ENCODE results near the gene GRK3. TPM values are rescaled to one million over a fixed set of nuclear protein-coding genes. Genes with fewer than 3 reads are reported as not detected.

Gene GRK3
- total RNA-seq, 1 experiment from 2014 or later, result 14.6 TPM

DNA sequence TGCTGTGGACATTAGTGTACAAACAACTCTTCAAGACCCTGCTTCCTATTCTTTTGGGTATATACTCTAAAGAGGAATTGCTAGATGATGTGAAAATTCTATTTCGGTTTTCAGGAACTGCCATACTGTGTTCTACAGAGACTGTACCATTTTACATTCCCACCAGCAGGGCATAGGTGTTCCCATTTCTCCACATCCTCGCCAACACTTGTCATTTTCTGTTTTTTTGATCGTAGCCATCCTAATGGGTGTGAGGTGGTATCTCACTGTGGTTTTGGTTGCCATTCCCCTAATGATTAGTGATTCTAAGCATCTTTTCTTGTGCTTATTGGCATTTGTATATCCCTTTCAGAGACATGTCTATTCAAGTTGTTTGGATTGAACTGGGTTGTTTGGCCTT is 29.8 kb upstream of the GRK3 start:
- Histone ChIP-seq H3K9ac (ENCODE audit: low read length) (no peak overlapping the region), H3K79me2 (ENCODE audit: insufficient read depth, low read length) (no peaks in the 10 kb centered on the region), H3K36me3 (ENCODE audit: control insufficient read depth in 1 of 2, insufficient read depth in 2 of 2, low read length in 2 of 2) (no peaks in the 10 kb centered on the region), H3K4me1 (ENCODE audit: control insufficient read depth in 1 of 2, insufficient read depth in 2 of 2, low read length in 2 of 2) (no peaks in the 10 kb centered on the region), H3K27me3 (ENCODE audit: insufficient read depth, low read length) (no peaks in the 10 kb centered on the region), H3K4me3 (replicated peaks in 1 of 2; ENCODE audit: low read depth in 1 of 2, low read length in 2 of 2) (no peak overlapping the region), H3K9me2 (ENCODE audit: insufficient read depth) (no peaks in the 10 kb centered on the region), H3K4me2 (ENCODE audit: low read length) (no peak overlapping the region), H4K20me1 (ENCODE audit: insufficient read depth) (no peaks in the 10 kb centered on the region), H2AFZ (ENCODE audit: low read depth, low read length, poor library complexity, severe bottlenecking) (no peak overlapping the region), H3K9me3 (ENCODE audit: control insufficient read depth in 1 of 2, insufficient read depth in 1 of 2, low read depth in 1 of 2, low read length in 2 of 2) (no peaks in the 10 kb centered on the region), H3K27ac (ENCODE audit: low read depth, low read length) (no peak overlapping the region)
- TF ChIP-seq ZFX (IDR thresholded peaks at IDR 0.05), result no peak
- no peak for TF ChIP-seq SIN3A (IDR thresholded peaks at IDR 0.05; ENCODE audit: low read depth)
- TF ChIP-seq, protein P1, sequence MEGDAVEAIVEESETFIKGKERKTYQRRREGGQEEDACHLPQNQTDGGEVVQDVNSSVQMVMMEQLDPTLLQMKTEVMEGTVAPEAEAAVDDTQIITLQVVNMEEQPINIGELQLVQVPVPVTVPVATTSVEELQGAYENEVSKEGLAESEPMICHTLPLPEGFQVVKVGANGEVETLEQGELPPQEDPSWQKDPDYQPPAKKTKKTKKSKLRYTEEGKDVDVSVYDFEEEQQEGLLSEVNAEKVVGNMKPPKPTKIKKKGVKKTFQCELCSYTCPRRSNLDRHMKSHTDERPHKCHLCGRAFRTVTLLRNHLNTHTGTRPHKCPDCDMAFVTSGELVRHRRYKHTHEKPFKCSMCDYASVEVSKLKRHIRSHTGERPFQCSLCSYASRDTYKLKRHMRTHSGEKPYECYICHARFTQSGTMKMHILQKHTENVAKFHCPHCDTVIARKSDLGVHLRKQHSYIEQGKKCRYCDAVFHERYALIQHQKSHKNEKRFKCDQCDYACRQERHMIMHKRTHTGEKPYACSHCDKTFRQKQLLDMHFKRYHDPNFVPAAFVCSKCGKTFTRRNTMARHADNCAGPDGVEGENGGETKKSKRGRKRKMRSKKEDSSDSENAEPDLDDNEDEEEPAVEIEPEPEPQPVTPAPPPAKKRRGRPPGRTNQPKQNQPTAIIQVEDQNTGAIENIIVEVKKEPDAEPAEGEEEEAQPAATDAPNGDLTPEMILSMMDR (IDR thresholded peaks at IDR 0.05 in 2 of 3, conservative IDR thresholded peaks at IDR 0.05 in 1 of 3; ENCODE audit: borderline replicate concordance in 1 of 3, insufficient read depth in 1 of 3, low read depth in 2 of 3, low read length in 2 of 3), result peak in 2 of 3 experiments; percentile 22 to 28; a peak in 1 of 6 replicates
- no peak for TF ChIP-seq JUND (IDR thresholded peaks at IDR 0.05)
- no peak for TF ChIP-seq ELF1 (IDR thresholded peaks at IDR 0.05; ENCODE audit: borderline replicate concordance, low read depth)
- TF ChIP-seq EZH2phosphoT487 (IDR thresholded peaks at IDR 0.05; ENCODE audit: borderline replicate concordance), result no peak
- TF ChIP-seq SP1 (IDR thresholded peaks at IDR 0.05; ENCODE audit: low read depth), result no peak
- no peak for TF ChIP-seq FOSL1 (IDR thresholded peaks at IDR 0.05; ENCODE audit: low read depth)
- TF ChIP-seq RAD21 (IDR thresholded peaks at IDR 0.05; ENCODE audit: low read depth), result no peak
- ChIA-PET POLR2A (no interaction called here), RAD21 (ENCODE audit: low non-redundant PET in 1 of 2, low total read pairs in 2 of 2, uncharacterized antibody in 2 of 2, unreplicated experiment in 2 of 2) (no interaction called here), CTCF (no interaction called here)
- intact Hi-C loops (cut with micrococcal nuclease), result no loop called here
- ATAC-seq (no peak), DNase-seq (ENCODE audit: low read depth, low spot score) (no peak)
- BruUV-seq (replicated peaks), result no TSS peak

DNA sequence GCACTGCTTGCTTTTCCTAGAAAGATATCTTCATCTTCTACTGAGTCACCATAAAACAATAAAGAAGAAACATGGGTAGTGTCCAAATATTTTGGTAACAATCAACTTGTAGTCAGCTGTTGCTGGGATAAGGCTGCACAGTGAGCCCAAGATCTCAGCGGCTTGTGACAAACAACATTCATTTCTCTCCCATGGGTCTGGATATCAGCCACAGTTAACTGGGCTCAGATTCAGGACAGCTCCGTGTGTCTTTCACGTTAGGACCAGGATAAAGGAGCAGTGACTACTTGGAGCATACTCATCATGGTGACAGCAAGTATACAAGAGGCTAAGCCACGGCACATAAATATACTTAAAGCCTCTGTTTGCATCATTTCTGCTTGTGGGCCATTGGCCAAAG is 27.9 kb upstream of the GRK3 start:
- Histone ChIP-seq H3K4me1 (ENCODE audit: control insufficient read depth in 1 of 2, insufficient read depth in 2 of 2, low read length in 2 of 2) (no peaks in the 10 kb centered on the region), H3K27ac (ENCODE audit: low read depth, low read length) (no peak overlapping the region), H3K9ac (ENCODE audit: low read length) (no peak overlapping the region), H3K4me3 (replicated peaks in 1 of 2; ENCODE audit: low read depth in 1 of 2, low read length in 2 of 2) (no peak overlapping the region), H3K79me2 (ENCODE audit: insufficient read depth, low read length) (no peaks in the 10 kb centered on the region), H3K4me2 (ENCODE audit: low read length) (no peak overlapping the region), H3K9me3 (ENCODE audit: control insufficient read depth in 1 of 2, insufficient read depth in 1 of 2, low read depth in 1 of 2, low read length in 2 of 2) (no peaks in the 10 kb centered on the region), H2AFZ (ENCODE audit: low read depth, low read length, poor library complexity, severe bottlenecking) (no peak overlapping the region), H4K20me1 (ENCODE audit: insufficient read depth) (no peaks in the 10 kb centered on the region), H3K36me3 (ENCODE audit: control insufficient read depth in 1 of 2, insufficient read depth in 2 of 2, low read length in 2 of 2) (no peaks in the 10 kb centered on the region), H3K9me2 (ENCODE audit: insufficient read depth) (no peaks in the 10 kb centered on the region), H3K27me3 (ENCODE audit: insufficient read depth, low read length) (no peaks in the 10 kb centered on the region)
- no peak for DNase-seq (ENCODE audit: low read depth, low spot score)
- BruUV-seq (replicated peaks), result no TSS peak
- ATAC-seq, result no peak
- CTCF ChIA-PET, result no interaction called here
- intact Hi-C loops (cut with micrococcal nuclease), result no loop called here
- RAD21 ChIA-PET (ENCODE audit: low non-redundant PET in 1 of 2, low total read pairs in 2 of 2, uncharacterized antibody in 2 of 2, unreplicated experiment in 2 of 2), result no interaction called here
- POLR2A ChIA-PET, result no interaction called here
- TF ChIP-seq, protein P2, sequence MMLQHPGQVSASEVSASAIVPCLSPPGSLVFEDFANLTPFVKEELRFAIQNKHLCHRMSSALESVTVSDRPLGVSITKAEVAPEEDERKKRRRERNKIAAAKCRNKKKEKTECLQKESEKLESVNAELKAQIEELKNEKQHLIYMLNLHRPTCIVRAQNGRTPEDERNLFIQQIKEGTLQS (IDR thresholded peaks at IDR 0.05), result no peak
- no peak for TF ChIP-seq TCF7L2 (IDR thresholded peaks at IDR 0.05; ENCODE audit: borderline replicate concordance, extremely low read depth, insufficient read depth, insufficient read length)
- TF ChIP-seq, protein P3, sequence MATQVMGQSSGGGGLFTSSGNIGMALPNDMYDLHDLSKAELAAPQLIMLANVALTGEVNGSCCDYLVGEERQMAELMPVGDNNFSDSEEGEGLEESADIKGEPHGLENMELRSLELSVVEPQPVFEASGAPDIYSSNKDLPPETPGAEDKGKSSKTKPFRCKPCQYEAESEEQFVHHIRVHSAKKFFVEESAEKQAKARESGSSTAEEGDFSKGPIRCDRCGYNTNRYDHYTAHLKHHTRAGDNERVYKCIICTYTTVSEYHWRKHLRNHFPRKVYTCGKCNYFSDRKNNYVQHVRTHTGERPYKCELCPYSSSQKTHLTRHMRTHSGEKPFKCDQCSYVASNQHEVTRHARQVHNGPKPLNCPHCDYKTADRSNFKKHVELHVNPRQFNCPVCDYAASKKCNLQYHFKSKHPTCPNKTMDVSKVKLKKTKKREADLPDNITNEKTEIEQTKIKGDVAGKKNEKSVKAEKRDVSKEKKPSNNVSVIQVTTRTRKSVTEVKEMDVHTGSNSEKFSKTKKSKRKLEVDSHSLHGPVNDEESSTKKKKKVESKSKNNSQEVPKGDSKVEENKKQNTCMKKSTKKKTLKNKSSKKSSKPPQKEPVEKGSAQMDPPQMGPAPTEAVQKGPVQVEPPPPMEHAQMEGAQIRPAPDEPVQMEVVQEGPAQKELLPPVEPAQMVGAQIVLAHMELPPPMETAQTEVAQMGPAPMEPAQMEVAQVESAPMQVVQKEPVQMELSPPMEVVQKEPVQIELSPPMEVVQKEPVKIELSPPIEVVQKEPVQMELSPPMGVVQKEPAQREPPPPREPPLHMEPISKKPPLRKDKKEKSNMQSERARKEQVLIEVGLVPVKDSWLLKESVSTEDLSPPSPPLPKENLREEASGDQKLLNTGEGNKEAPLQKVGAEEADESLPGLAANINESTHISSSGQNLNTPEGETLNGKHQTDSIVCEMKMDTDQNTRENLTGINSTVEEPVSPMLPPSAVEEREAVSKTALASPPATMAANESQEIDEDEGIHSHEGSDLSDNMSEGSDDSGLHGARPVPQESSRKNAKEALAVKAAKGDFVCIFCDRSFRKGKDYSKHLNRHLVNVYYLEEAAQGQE (IDR thresholded peaks at IDR 0.05; ENCODE audit: low read depth), result no peak
- no peak for TF ChIP-seq POLR2AphosphoS5 (IDR thresholded peaks at IDR 0.05; ENCODE audit: low read depth, low read length)
- TF ChIP-seq ELF1 (IDR thresholded peaks at IDR 0.05; ENCODE audit: borderline replicate concordance, low read depth), result no peak
- no peak for TF ChIP-seq ZFX (IDR thresholded peaks at IDR 0.05)
- TF ChIP-seq RAD21 (IDR thresholded peaks at IDR 0.05; ENCODE audit: low read depth), result no peak
- no peak for TF ChIP-seq JUND (IDR thresholded peaks at IDR 0.05)
